Adrenal gland (tissue), 5 donors: Measurements from ENCODE around the gene TBXAS1.

Experiments used
- CTCF ChIP-seq, 6 experiments: fragments of 450-650 bp in 4 of 6; fragments of 200-600 bp in 2 of 6; sonication (generic) in 1 of 6; IDR thresholded peaks; 1 replicate in 5 of 6; 2 replicates in 1 of 6; pipeline versions ENCODE4 v1.5.1 to v1.8.0; 2016 to 2021; ENCODE audit warnings: antibody characterized with exemption in 6 of 6, mild to moderate bottlenecking in 2 of 6, moderate library complexity in 1 of 6
- POLR2A ChIP-seq, 2 donors: fragments of 450-650 bp; IDR thresholded peaks; one replicate each; pipeline ENCODE4 v1.6.1; 2017; ENCODE audit warnings: antibody characterized with exemption in 2 of 2, mild to moderate bottlenecking in 2 of 2, moderate library complexity in 1 of 2
- donor health status: DM: no; HTN: no; CAD: no.

DNA sequence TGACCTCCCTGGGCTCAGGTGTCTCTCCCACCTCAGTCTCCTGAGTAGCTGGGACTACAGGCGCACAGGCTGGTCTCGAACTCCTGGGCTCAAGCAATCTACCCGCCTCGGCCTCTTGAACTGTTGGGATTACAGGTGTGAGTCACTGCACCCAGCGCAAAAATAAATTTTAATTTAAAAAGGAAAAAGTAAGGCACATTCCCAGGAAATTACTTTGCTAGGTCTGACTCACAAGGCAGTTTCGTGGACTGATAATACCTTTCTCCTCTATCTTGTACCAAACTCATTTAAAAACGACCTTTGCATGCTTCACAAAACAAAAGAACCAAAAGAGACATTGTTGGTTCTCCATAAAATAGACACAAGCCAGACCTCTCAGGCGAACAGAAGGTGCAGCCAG lies 204.0 kb downstream of the TBXAS1 start:
- no peak for TF ChIP-seq CTCF (IDR thresholded peaks at IDR 0.05)
- TF ChIP-seq POLR2A (IDR thresholded peaks at IDR 0.05), result no peak
